Esophagus muscularis mucosa (tissue), 3 donors: ENCODE results near the gene SLC24A4.

Source experiments
- CTCF ChIP-seq, 3 experiments: fragments of 200-600 bp in 2 of 3; fragments of 450-650 bp in 1 of 3; sonication (generic) in 2 of 3; IDR thresholded peaks; one replicate each; pipeline ENCODE4 v1.5.1; 2017 to 2019; ENCODE audit warnings: antibody characterized with exemption in 3 of 3, mild to moderate bottlenecking in 2 of 3, moderate library complexity in 1 of 3
- POLR2AphosphoS5 ChIP-seq, 2 donors: sonication (generic); formaldehyde crosslinking; IDR thresholded peaks; one replicate each; pipeline ENCODE4 v1.6.1; 2017; ENCODE audit warnings: antibody characterized with exemption in 2 of 2

GRCh38 chr14:92339426-92339825 lies 16.5 kb downstream of the SLC24A4 start:
- TF ChIP-seq CTCF (IDR thresholded peaks at IDR 0.05) (no peak), POLR2AphosphoS5 (IDR thresholded peaks at IDR 0.05) (no peak)
